ENCODE data around the gene ATAD1. TPM values are rescaled to one million over a fixed set of nuclear protein-coding genes. Genes with fewer than 3 reads are reported as not detected.
"Not testable (repeated sequence)": the region's sequence is repeated elsewhere in the genome, so short reads cannot be mapped to it uniquely, and the experiment has no call there.

Gene ATAD1, protein sequence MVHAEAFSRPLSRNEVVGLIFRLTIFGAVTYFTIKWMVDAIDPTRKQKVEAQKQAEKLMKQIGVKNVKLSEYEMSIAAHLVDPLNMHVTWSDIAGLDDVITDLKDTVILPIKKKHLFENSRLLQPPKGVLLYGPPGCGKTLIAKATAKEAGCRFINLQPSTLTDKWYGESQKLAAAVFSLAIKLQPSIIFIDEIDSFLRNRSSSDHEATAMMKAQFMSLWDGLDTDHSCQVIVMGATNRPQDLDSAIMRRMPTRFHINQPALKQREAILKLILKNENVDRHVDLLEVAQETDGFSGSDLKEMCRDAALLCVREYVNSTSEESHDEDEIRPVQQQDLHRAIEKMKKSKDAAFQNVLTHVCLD
- total RNA-seq, result 54.1 and 55.5 TPM in 2 replicates

DNA sequence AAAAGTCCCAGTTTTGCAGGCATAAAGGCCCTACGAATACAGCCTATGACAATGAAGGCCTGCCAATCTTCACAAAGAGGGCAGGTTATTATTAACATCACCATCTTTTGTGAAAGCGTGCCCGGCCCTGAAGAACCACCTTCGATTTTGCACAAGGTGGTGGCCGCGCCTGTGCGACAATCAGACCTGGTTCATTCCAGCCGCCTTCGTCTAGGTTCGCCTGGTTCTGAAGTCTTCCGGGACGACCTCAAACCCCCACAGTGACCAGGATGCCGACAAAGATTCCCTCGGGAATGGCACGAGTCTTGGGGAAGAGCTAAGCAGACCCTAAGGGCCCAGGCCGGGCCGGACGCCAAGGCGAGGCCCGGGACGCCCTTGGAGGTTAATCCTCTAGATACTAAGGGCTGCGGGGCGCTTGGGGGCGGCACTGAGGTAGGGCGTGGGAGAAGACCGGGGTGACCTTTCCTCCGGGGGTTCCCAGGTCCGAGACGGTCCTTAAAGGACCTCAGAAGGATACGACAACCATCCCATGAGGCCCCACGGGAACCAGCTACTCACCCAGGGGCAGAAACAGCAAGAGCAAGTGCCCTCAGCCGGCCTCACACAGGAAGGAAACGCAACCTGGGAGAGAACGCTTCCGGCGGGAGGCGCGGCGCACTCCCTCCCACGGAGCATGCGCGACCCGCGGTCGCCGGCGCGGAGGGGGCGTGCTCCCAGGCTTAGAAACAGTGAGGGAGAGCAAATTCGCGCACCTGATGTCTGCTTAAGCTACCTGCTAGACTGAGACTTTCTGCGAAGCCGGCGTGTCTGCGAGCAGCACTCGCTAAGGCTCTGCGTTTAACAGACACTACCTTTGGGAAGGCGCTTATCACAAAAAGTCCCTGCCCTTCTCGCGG is at the start of gene ATAD1:
Gene ATAD1, minus strand, starts transcription at position 618 of the 896 bp plus-strand sequence. CDS start 3,627 bp downstream, outside the sequence.
- Mint-ChIP-seq H3K27me3 (peaks cover 2% of the 10 kb centered on the region), H3K36me3 (ENCODE audit: low read depth) (peaks cover 7% of the 10 kb centered on the region), H3K27ac (peak within 1 kb of the TSS; percentile 98), H3K9me3 (no peaks in the 10 kb centered on the region), H3K4me3 (peak within 1 kb of the TSS; percentile 90), H3K4me1 (peaks cover 27% of the 10 kb centered on the region)
- peak; percentile 97 for DNase-seq
- intact Hi-C loops (cut with micrococcal nuclease), result loop anchor here (1.0 to 10.0 kb wide), 6 partner anchors 12 to 1597 kb away; partner anchors contain the start of genes IFIT5 and STAMBPL1

DNA sequence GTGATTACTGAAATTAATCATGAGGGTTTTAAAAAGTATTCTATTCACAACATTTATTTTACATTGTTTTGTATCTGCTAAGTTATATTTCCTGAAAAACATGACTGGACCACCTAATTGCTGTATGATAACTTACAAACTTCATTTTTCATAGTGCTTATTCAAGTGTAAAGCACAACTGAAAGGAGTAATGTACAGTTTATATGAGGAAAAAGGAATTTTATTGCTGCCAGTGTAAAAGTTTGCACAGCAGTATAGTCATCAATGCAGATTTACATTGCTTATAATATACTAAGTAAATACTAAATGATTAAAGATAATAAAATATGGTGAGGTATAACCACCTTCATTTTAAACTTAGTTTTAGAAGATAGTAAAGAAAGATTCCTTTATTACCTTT is 49.4 kb upstream of the ATAD1 start:
- intact Hi-C loops (cut with micrococcal nuclease), result no loop called here
- no peaks in the 10 kb centered on the region for H3K9me3 Mint-ChIP-seq
- H3K36me3 Mint-ChIP-seq (ENCODE audit: low read depth), result peaks cover 32% of the 10 kb centered on the region
- no peaks in the 10 kb centered on the region for H3K27me3 Mint-ChIP-seq
- H3K27ac Mint-ChIP-seq, result no peak overlapping the region
- no peak for DNase-seq
- peaks cover 41% of the 10 kb centered on the region for H3K4me1 Mint-ChIP-seq
- H3K4me3 Mint-ChIP-seq, result peak overlapping the region; percentile 79

DNA sequence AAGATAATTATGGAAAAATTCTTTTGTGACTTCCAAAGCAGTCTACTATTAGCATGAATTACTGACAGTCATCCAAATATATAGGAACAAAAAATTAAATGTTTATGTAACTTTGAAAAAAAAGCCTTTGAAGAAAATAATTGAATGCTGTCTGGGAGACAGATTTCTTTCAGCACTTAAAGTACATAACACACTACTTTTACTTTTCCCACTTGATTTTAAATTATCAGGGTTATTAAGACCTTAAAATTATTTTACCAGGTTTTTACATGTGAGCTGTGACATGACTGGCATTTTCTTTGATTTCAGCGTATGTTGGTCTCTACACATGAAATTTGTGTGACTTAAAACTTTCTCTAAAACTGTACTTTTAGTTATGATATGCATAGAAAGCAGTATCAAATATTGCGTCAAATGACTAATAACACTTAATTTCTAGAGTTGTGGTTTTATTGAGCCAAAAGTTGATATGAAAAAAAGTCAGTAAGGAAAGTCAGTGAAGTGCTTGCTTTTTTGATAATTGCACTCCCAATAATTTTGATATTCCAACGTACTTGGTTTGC is 48.5 kb upstream of the ATAD1 start:
- Mint-ChIP-seq H3K36me3 (ENCODE audit: low read depth) (peaks cover 32% of the 10 kb centered on the region), H3K27me3 (no peaks in the 10 kb centered on the region), H3K4me1 (peaks cover 48% of the 10 kb centered on the region), H3K9me3 (no peaks in the 10 kb centered on the region), H3K4me3 (peak overlapping the region; percentile 92), H3K27ac (no peak overlapping the region)
- intact Hi-C loops (cut with micrococcal nuclease), result no loop called here
- no peak for DNase-seq

DNA sequence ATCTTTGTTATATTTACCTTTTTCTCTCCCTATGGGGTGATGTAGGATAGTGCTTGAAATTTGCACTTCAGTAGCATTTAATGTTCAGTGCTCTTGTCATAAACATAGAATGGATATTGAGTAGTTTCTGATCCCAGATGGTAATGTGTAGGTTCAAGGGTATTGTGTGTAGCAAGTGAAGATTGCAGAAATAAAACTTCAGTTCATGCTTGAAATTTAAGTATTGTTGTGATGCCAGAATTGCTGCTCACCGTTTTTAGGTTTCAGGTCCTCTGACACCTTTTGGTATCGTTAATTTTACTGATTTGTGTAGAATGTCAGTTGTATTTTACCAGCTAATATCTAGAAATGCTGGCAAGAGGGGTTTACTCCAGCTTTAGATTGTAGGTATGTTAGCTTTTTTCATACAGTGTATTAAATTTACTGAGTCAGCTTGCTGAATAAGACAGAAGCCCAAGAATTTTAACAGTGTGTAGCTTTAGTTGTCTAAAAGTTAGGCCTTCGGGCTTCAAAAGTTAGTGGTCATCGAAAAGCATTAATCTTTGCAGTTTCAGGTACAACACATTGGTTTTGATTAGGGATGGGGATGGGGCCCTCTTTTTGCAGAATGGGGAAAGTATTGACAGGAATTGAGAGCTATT is 47.3 kb upstream of the ATAD1 start:
- intact Hi-C loops (cut with micrococcal nuclease), result loop anchor here (2.0 kb wide), 1 partner anchor 53 kb away; no protein-coding TSS in a partner anchor
- DNase-seq, result peak; percentile 56
- Mint-ChIP-seq H3K36me3 (ENCODE audit: low read depth) (peaks cover 26% of the 10 kb centered on the region), H3K9me3 (no peaks in the 10 kb centered on the region), H3K4me1 (peaks cover 50% of the 10 kb centered on the region), H3K27ac (peak overlapping the region; percentile 85), H3K27me3 (no peaks in the 10 kb centered on the region), H3K4me3 (peak overlapping the region; percentile 92)

DNA sequence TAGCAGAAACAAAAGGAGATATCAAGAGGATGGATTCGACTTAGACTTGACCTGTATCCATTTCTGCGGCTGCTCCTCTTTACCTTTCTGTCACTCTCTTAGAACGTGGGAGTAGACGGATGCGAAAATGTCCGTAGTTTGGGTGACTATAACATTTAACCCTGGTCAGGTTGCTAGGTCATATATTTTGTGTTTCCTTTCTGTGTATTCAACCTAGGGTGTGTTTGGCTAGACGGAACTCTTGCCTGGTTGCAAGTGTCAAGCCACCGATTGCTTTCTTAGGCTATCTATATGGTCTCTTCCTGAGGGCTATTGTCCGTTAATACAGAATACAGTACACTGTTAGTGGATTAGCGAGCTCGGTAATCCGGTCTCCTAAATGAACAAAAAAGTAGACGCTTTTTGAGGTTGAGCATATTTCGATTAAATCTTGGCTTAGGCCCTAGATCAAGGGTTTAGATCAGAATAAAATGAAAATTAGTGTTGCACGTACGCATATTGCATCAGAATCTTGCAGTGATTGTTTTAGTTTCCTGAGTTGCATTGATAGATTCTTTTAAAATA is 46.6 kb upstream of the ATAD1 start:
- DNase-seq, result no peak
- peaks cover 26% of the 10 kb centered on the region for H3K36me3 Mint-ChIP-seq (ENCODE audit: low read depth)
- intact Hi-C loops (cut with micrococcal nuclease), result loop anchor here (2.0 kb wide), 1 partner anchor 54 kb away; no protein-coding TSS in a partner anchor
- H3K9me3 Mint-ChIP-seq, result no peaks in the 10 kb centered on the region
- H3K27ac Mint-ChIP-seq, result peak overlapping the region; percentile 85
- peak overlapping the region; percentile 92 for H3K4me3 Mint-ChIP-seq
- H3K4me1 Mint-ChIP-seq, result peaks cover 53% of the 10 kb centered on the region
- H3K27me3 Mint-ChIP-seq, result no peaks in the 10 kb centered on the region

DNA sequence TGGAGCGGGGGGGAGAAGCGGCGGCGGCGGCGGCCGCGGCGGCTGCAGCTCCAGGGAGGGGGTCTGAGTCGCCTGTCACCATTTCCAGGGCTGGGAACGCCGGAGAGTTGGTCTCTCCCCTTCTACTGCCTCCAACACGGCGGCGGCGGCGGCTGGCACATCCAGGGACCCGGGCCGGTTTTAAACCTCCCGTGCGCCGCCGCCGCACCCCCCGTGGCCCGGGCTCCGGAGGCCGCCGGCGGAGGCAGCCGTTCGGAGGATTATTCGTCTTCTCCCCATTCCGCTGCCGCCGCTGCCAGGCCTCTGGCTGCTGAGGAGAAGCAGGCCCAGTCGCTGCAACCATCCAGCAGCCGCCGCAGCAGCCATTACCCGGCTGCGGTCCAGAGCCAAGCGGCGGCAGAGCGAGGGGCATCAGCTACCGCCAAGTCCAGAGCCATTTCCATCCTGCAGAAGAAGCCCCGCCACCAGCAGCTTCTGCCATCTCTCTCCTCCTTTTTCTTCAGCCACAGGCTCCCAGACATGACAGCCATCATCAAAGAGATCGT is 46.0 kb upstream of the ATAD1 start:
- DNase-seq, result peak; percentile 79
- not testable (repeated sequence) for H3K9me3 Mint-ChIP-seq, H3K27me3 Mint-ChIP-seq
- Mint-ChIP-seq H3K27ac (peak overlapping the region; percentile 85), H3K4me1 (peaks cover 50% of the 10 kb centered on the region), H3K4me3 (peak overlapping the region; percentile 92), H3K36me3 (ENCODE audit: low read depth) (peaks cover 24% of the 10 kb centered on the region)
- intact Hi-C loops (cut with micrococcal nuclease), result loop anchor here (2.0 kb wide), 1 partner anchor 55 kb away; no protein-coding TSS in a partner anchor

DNA sequence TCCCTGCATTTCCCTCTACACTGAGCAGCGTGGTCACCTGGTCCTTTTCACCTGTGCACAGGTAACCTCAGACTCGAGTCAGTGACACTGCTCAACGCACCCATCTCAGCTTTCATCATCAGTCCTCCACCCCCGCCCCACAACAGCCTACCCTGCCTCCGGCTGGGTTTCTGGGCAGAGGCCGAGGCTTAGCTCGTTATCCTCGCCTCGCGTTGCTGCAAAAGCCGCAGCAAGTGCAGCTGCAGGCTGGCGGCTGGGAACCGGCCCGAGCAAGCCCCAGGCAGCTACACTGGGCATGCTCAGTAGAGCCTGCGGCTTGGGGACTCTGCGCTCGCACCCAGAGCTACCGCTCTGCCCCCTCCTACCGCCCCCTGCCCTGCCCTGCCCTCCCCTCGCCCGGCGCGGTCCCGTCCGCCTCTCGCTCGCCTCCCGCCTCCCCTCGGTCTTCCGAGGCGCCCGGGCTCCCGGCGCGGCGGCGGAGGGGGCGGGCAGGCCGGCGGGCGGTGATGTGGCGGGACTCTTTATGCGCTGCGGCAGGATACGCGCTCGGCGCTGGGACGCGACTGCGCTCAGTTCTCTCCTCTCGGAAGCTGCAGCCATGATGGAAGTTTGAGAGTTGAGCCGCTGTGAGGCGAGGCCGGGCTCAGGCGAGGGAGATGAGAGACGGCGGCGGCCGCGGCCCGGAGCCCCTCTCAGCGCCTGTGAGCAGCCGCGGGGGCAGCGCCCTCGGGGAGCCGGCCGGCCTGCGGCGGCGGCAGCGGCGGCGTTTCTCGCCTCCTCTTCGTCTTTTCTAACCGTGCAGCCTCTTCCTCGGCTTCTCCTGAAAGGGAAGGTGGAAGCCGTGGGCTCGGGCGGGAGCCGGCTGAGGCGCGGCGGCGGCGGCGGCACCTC is 45.3 kb upstream of the ATAD1 start, which contains the start of the genes KLLN and PTEN:
Gene KLLN, minus strand, starts transcription at position 481 of the 891 bp plus-strand sequence. CDS start 1,046 bp downstream, outside the sequence.
Gene PTEN, plus strand, starts transcription at position 573 of the 891 bp plus-strand sequence. CDS start 845 bp downstream, outside the sequence.
- Mint-ChIP-seq H3K36me3 (ENCODE audit: low read depth) (peaks cover 17% of the 10 kb centered on the region), H3K4me3 (peak within 1 kb of the TSS; percentile 92), H3K27ac (peak within 1 kb of the TSS; percentile 91), H3K27me3 (no peaks in the 10 kb centered on the region), H3K9me3 (no peaks in the 10 kb centered on the region), H3K4me1 (peaks cover 44% of the 10 kb centered on the region)
- intact Hi-C loops (cut with micrococcal nuclease), result no loop called here
- peak; percentile 95 for DNase-seq

DNA sequence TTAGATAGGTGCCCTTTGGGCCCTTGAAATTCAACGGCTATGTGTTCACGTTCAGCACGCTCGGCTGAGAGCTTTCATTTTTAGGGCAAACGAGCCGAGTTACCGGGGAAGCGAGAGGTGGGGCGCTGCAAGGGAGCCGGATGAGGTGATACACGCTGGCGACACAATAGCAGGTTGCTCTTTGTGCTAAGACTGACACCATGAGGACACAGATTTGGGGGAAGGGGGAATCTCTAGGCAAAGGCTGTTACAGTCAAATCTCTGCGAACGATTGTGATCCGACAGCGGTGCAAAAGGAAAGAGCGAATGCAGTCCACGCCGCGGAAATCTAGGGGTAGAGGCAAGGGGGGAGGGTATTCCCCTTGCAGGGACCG is 44.6 kb upstream of the ATAD1 start:
- DNase-seq, result no peak
- intact Hi-C loops (cut with micrococcal nuclease), result loop anchor here (1.0 kb wide), 5 partner anchors 44 to 691 kb away; partner anchors contain the start of gene ATAD1
- H3K4me1 Mint-ChIP-seq, result peaks cover 42% of the 10 kb centered on the region
- H3K27ac Mint-ChIP-seq, result peak overlapping the region; percentile 91
- peak overlapping the region; percentile 92 for H3K4me3 Mint-ChIP-seq
- H3K27me3 Mint-ChIP-seq, result no peaks in the 10 kb centered on the region
- H3K9me3 Mint-ChIP-seq, result no peaks in the 10 kb centered on the region
- H3K36me3 Mint-ChIP-seq (ENCODE audit: low read depth), result peaks cover 17% of the 10 kb centered on the region

DNA sequence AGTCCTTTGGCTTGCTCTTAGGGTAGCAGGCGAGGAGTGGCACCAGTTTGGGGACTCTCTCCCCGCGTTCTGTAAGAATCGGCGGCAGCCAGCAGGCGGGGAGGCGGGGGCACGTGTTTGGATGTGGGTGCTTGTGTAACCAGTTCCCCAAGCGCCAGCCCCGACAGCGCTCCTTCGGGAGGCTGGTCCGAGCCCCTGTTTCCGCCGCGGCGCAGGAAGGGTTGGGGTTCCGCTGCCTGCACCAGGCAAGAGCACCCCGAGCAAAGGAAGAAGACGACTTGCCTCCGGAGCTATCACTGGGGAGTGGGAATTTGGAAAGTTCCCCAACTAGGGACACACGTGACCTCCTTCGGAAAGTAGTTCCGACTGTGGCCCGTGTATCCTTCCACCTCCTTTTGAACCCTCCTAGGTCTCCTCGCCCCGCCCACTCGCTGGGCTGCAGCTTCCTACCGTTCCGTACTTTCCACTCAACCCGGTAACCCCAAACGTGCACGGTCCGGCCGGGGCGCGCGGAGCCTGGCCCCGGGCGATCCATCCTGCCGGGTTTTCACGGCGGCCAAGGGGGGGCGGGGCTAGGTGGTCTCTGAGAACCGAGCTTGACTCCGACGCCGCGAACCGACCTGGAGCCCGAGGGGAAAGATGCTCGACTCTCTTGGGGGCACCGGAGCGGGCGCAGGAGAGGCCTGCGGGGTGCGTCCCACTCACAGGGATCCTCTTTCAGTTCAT is 44.1 kb upstream of the ATAD1 start:
- peaks cover 38% of the 10 kb centered on the region for H3K4me1 Mint-ChIP-seq
- H3K36me3 Mint-ChIP-seq (ENCODE audit: low read depth), result peaks cover 14% of the 10 kb centered on the region
- no peaks in the 10 kb centered on the region for H3K27me3 Mint-ChIP-seq
- peak overlapping the region; percentile 92 for H3K4me3 Mint-ChIP-seq
- peak overlapping the region; percentile 91 for H3K27ac Mint-ChIP-seq
- intact Hi-C loops (cut with micrococcal nuclease), result loop anchor here (1.0 kb wide), 5 partner anchors 44 to 691 kb away; partner anchors contain the start of gene ATAD1
- peak; percentile 98 for DNase-seq
- H3K9me3 Mint-ChIP-seq, result no peaks in the 10 kb centered on the region

DNA sequence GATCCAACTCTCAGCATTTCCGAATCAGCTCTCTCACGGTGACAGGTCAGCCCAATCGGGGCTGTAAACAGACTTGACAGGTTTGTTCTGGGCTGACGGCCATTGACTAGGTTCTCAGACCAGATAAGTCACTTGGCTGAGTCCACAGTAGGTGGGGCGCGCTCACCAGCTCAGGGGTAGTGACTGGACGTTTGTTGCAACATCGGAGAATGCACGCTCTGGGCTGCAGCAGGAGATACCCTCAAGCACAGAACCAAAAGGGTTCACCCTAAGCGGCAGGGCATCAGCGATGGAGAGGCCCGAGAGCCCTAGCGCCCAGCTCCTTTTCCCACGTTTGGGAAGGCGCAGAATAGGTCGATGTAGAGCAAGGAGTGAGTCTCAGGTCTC is 43.5 kb upstream of the ATAD1 start:
- Mint-ChIP-seq H3K36me3 (ENCODE audit: low read depth) (peaks cover 11% of the 10 kb centered on the region), H3K9me3 (no peaks in the 10 kb centered on the region), H3K4me3 (peak overlapping the region; percentile 92), H3K27ac (peak overlapping the region; percentile 91), H3K4me1 (peaks cover 36% of the 10 kb centered on the region), H3K27me3 (no peaks in the 10 kb centered on the region)
- DNase-seq, result no peak
- intact Hi-C loops (cut with micrococcal nuclease), result no loop called here

DNA sequence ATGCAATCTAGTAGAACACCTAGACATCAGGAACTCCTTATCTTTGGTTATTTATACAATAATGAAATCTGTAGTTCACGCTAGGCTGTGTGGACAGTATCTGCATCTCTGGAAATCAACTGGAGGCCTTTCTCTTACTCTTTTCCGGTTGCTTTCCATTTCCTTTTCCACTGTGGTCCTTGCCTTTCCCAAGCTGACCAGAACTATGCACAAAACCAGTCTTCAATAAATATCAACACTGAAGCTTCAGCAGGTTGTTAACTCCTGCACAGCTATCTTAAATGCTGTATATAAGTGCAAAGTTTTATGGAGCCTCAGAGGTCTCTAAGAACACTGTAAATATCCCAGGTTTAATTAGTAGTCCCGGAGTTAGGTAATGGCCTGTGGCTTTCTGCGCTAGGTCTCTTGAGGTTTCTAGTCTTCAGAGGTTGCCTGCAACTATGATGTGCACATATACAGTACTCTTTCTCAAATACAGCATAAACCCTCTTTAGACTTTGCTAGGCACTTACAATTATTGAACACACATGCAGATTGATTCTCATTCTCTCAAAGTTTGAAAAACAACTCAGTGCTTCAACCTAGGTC is 42.9 kb upstream of the ATAD1 start:
- Mint-ChIP-seq H3K27me3 (no peaks in the 10 kb centered on the region), H3K4me1 (peaks cover 34% of the 10 kb centered on the region), H3K27ac (peak overlapping the region; percentile 91), H3K9me3 (no peaks in the 10 kb centered on the region), H3K4me3 (peak overlapping the region; percentile 92), H3K36me3 (ENCODE audit: low read depth) (peaks cover 9% of the 10 kb centered on the region)
- DNase-seq, result no peak
- intact Hi-C loops (cut with micrococcal nuclease), result loop anchor here (1.0 kb wide), 1 partner anchor 528 kb away; no protein-coding TSS in a partner anchor

Data from activated CD4-positive, alpha-beta T cell treated with anti-CD3 and anti-CD28 coated beads, Interleukin-2, amount 10 ng/mL, durations not matched to agents 24 days and 14 days (primary cell).